Activated CD8-positive, alpha-beta memory T cell treated with anti-CD3 and anti-CD28 coated beads for 48 hours (primary cell): ENCODE data around the gene CDC42BPA.
"Not testable (repeated sequence)": the region's sequence is repeated elsewhere in the genome, so short reads cannot be mapped to it uniquely, and the experiment has no call there.

Source experiments
- DNase-seq, 3 experiments: peaks; one replicate each; pipeline ENCODE4 v3.0.0-alpha.2; 2020; ENCODE audit warnings: low read depth in 2 of 3, low spot score in 2 of 3

CDC42BPA gene

DNA sequence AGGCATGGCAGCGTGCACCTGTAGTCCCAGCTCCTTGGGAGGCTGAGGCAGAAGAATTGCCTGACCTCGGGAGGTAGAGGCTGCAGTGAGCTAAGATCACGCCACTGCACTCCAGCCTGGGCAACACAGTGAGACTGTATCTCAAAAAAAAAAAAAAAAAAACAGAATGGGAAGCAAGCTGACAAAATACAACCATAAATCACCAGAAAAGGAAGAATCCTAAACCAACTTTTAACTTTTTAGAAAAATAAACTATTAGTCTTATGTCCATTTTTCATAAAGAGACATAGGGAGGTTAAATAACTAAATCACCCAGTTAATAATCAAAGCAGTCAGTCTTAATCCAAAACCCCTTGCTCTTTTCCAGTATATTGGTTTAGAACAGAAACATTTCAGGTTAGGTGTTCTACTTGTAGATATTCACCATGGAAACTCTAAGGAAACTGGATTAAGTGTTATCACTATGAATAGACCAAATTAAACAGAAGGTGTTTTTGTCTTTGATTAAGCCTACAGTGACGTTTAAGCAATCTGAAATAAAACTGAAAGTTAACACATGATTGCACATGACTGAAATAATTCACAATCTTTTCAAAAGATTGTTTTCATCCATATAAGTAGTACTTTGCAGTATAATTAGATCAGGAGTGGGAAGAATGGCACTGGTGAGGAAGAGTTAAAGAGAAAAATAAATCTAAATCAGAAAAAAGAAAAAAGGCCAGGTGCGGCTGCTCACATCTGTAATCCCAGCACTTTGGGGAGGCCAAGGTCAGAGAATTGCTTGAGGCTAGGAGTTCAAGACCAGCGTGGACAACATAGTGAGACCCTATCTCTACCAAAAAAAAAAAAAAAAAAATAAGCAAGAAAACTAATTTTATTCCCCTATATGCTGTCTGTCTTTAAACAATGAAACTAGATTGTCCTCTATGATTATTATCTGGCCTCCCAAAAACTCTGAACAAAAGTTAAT, 9.6 kb downstream of the CDC42BPA start:
- DNase-seq: no peak

- DNase-seq: no peak
These were observed 11.6 kb downstream of the CDC42BPA start for GRCh38 chr1:227306689-227307088.

GRCh38 chr1:227305894-227306626, 12.2 kb downstream of the CDC42BPA start:
- DNase-seq: no peak

- no peak for DNase-seq
These were observed 13.6 kb downstream of the CDC42BPA start for GRCh38 chr1:227304665-227305064.

DNA sequence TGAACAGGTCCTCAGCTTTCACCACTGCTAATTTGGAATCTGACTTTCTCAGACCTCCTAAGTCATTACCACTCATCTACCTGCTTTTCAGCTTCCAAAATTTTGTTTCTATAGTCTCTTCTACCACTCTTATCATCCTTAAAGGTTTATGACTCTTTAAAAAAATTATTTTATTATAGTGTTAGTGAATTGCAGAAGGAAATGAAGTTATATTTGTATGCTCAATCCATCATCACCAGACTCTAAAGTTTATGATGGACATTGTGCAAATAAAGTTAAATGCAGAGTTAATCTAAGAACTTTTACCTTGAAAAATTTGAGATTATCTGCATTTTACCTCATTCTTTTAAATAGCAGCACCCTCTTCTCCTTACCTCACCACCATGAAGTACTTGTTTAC, 14.6 kb downstream of the CDC42BPA start:
- no peak for DNase-seq

DNA sequence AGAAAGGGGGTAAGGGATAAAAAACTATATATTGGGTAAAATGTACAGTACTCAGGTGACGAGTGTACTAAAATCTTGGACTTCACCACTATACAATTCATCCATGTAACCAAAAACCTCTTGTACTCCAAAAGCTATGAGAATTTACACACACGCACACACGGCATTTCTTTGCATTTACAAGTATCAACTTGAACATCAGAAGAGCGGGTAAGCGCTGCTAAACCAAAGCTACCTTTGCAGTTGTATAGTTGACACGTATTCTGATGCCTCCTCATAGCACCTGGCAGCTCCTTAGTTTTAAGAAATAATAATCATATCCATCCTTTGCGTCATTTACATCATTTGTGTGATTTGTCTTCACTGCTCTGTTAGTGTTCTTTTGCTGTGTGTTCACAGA, 17.6 kb downstream of the CDC42BPA start:
- no peak for DNase-seq

GRCh38 chr1:227299688-227300087, 18.6 kb downstream of the CDC42BPA start:
- no peak for DNase-seq

GRCh38 chr1:227299241-227299627, 19.1 kb downstream of the CDC42BPA start:
- DNase-seq: no peak

GRCh38 chr1:227298512-227299240, 19.6 kb downstream of the CDC42BPA start:
- DNase-seq: no peak

DNA sequence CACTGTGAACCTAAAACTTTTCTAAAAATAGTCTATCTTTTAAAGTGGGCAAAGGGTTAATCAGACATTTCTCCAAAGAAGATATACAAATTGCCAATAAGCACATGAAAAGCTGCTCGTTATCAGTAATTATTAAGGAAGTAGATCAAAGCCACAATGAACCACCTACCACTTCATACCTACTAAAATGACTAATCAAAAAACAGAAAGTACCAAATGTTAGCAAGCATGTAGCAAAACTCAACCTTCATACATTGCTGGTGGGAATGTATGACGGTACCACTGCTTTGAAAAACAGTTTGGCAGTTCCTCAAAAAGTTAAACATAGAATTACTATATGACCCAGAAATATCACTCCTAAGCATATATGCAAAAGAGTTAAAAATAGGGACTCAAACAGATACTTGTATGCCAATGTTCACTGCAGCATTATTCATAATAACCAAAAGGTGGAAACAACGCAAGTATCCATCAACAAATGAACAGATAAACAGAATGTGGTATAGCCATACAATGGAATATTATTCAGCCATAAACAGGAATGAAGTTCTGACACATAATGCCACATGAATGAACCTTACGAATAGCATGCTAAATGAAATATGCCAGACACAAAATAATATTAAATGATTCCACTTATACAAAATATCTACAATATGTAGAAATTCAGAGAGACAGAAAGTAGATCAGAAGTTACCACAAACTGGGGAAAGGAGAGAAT, 21.1 kb downstream of the CDC42BPA start:
- no peak for DNase-seq

DNA sequence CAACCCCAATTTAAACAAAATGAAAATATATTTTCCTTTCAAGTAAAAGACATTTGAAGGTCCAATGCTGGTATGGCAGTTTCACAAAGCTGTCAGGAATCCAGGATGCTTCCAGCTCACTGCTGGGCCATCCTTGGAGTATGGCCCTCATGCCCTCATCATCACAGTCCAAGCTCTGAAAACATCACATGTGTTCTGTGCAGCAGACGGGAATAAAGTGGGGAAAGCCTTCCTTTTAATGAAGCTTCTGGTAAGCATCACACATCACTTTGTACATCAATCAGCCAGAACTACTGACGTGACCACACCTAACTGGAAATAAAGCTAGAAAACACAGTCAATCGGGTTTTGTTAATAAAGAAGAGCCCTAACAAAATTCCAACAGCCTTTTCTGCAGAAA, 22.7 kb downstream of the CDC42BPA start:
- no peak for DNase-seq

- DNase-seq: no peak
These were observed 32.5 kb downstream of the CDC42BPA start for GRCh38 chr1:227285745-227286144.

- no peak for DNase-seq
These were observed 36.9 kb downstream of the CDC42BPA start for GRCh38 chr1:227281371-227281770.

DNA sequence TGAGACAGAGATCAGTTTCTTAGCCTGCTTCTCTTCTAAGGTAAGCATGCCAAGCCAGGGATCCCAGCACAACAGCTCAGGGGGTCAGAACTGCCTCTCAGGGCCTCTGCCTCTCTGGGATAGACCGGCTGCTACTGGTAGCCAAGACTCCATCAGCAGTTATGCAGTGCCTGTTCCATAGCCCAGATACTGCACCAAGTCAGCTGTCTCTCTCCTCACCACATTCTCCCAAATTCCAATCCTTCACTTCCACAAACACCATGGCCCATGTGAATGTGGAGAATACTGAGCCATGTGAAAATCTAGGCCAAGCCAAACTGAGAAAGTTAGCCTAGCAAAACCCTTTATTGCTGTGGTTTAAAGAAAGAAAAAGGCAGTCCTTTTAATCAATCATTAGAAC, 37.5 kb downstream of the CDC42BPA start:
- DNase-seq: no peak

GRCh38 chr1:227276156-227276693, 42.1 kb downstream of the CDC42BPA start:
- not testable (repeated sequence) for DNase-seq

DNA sequence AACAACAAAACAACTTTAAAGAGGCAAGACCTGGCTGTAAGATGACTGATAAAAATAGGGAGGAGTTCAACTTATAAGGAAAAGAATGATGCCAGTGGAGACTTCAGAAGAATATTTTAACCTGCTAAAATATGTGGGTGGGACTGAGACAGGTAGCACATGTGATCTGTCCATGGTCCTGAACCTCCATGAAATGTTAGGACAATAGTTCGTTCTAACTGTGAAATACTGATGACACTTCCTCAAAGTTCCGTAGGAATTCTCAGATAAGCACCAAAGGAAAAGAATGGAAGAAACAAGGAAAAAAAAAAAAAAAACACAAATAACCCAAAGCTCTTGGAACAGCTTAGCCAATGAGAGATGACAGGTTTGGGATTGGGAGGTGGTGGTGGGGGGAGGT, 44.7 kb downstream of the CDC42BPA start:
- no peak for DNase-seq

GRCh38 chr1:227272428-227272827, 45.9 kb downstream of the CDC42BPA start:
- DNase-seq: no peak

DNA sequence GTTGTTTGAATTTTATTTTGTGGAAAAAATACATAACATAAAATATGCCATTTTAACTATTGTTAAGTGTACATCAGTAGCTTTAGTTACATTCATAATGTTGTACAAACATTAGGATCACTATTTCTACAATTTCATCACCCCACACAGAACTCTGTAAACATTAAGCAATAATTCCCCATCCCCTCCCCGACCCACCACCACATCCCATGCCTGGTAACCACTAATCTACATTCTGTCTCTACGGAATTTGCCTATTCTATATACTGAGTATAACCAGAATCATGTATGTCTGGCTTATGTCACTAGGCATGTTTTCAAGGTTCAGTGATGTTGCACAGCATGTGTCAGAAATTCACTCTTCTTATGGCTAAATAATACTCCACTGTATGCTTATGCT, 47.7 kb downstream of the CDC42BPA start:
- DNase-seq: no peak

- no peak for DNase-seq
These were observed 49.3 kb downstream of the CDC42BPA start for GRCh38 chr1:227268943-227269342.

GRCh38 chr1:227265891-227266290, 52.4 kb downstream of the CDC42BPA start:
- DNase-seq: no peak

GRCh38 chr1:227263869-227264268, 54.4 kb downstream of the CDC42BPA start:
- no peak for DNase-seq
